Transverse colon (tissue), 4 donors: Measurements from ENCODE around the gene PCDHGB1. TPM values are rescaled to one million over a fixed set of nuclear protein-coding genes. Genes with fewer than 3 reads are reported as not detected.

Experiments used
- DNase-seq: peaks from one replicate; pipeline ENCODE4 v3.0.0-alpha.2; 2019
- H3K27ac ChIP-seq, 4 donors: fragments of 200-600 bp; sonication (generic); 2 replicates each; pipeline ENCODE4 v1.5.1; 2016 to 2018; ENCODE audit warnings: inconsistent platforms in 4 of 4
- H3K27me3 ChIP-seq: fragments of 200-600 bp; sonication (generic); 2 replicates; pipeline ENCODE4 v1.5.1; 2017; ENCODE audit warnings: inconsistent platforms
- H3K36me3 ChIP-seq, 4 donors: fragments of 200-600 bp; sonication (generic); 2 replicates each; pipeline ENCODE4 v1.5.1; 2017 to 2019; ENCODE audit warnings: inconsistent platforms in 4 of 4
- H3K4me1 ChIP-seq, 4 donors: fragments of 200-600 bp; sonication (generic); 2 replicates each; pipeline ENCODE4 v1.5.1; 2017 to 2020; ENCODE audit warnings: inconsistent platforms in 4 of 4
- H3K4me3 ChIP-seq, 4 donors: fragments of 200-600 bp; sonication (generic); 1 replicate in 1 of 4; 2 replicates in 3 of 4; pipeline versions ENCODE4 v1.5.1 to v1.6.1; 2017 to 2019; ENCODE audit warnings: inconsistent platforms in 4 of 4
- H3K9me3 ChIP-seq, 2 donors: fragments of 200-600 bp; sonication (generic); 2 replicates each; pipeline ENCODE4 v1.5.1; 2017 to 2019; ENCODE audit warnings: inconsistent platforms in 2 of 2
- CTCF ChIP-seq, 5 experiments: fragments of 200-600 bp in 3 of 5; fragments of 450-650 bp in 2 of 5; sonication (generic) in 3 of 5; IDR thresholded peaks; 1 replicate in 2 of 5; 2 replicates in 3 of 5; pipeline ENCODE4 v1.5.1; 2016 to 2017; ENCODE audit warnings: antibody characterized with exemption in 5 of 5, inconsistent platforms in 3 of 5, mild to moderate bottlenecking in 2 of 5, moderate library complexity in 1 of 5
- EP300 ChIP-seq: sonication (generic); formaldehyde crosslinking; IDR thresholded peaks from one replicate; pipeline ENCODE4 v1.6.1; 2017; ENCODE audit warnings: antibody characterized with exemption, low read depth
- POLR2A ChIP-seq: fragments of 450-650 bp; IDR thresholded peaks from one replicate; pipeline ENCODE4 v1.6.1; 2016; ENCODE audit warnings: antibody characterized with exemption, mild to moderate bottlenecking, moderate library complexity
- POLR2AphosphoS5 ChIP-seq, 3 donors: sonication (generic); formaldehyde crosslinking; IDR thresholded peaks; one replicate each; pipeline ENCODE4 v1.6.1; 2016; ENCODE audit warnings: antibody characterized with exemption in 3 of 3
- WGBS, 2 donors: methylation state at CpG; one replicate each; pipeline ENCODE4 v1.1.5; 2018; ENCODE audit warnings: low coverage in 1 of 2; 5-methylcytosine and 5-hydroxymethylcytosine counted together
- in situ Hi-C, 4 donors: fragments of 200-750 bp; cut with MboI; loops; one replicate each; pipeline versions ENCODE4 v1.15.0 to v1.15.1; 2017; ENCODE audit warnings: low sequenced_read_pairs in 3 of 4, low pct_ligation_motif_present in 1 of 4, low pct_unique_long_range_greater_than_20kb in 1 of 4
- intact Hi-C: fragments of 100-400 bp; cut with DNase I; formaldehyde crosslinking; loops from one replicate; pipeline ENCODE4 v1.15.1; 2023; ENCODE audit warnings: low total_unique reads
- total RNA-seq, 4 donors: library from RNA; depleted of rRNA; stranded (reverse); fragments of >200 nt; gene quantifications; one replicate each; pipeline ENCODE4 v1.1.0, GENCODE V29; 2016

PCDHGB1 gene
- total RNA-seq, 4 donors from 2014 or later: 0.96 to 10.5 (median 3.4) TPM

GRCh38 chr5:141359790-141360426 is 10.0 kb downstream of the PCDHGB1 start, which contains the start of gene PCDHGB2:
Gene PCDHGB2 (plus strand): TSS chr5:141359994. CDS start chr5:141360136, 142 bp downstream.
- Histone ChIP-seq H3K27me3 (peaks cover 23% of the 10 kb centered on the region), H3K27ac (no peak within 1 kb of the TSS), H3K36me3 (no peaks in the 10 kb centered on the region), H3K9me3 (peaks cover 67 to 80% of the 10 kb centered on the region in 2 donors), H3K4me1 (no peaks in the 10 kb centered on the region), H3K4me3 (peak within 1 kb of the TSS in 2 of 4 donors; percentile 8 to 36)
- in situ Hi-C loops: loop anchor here in 1 of 4 donors (25.0 kb wide), 1 partner anchor 202 kb away; no protein-coding TSS in a partner anchor
- intact Hi-C loops: no loop called here
- DNase-seq: no peak
- TF ChIP-seq CTCF (IDR thresholded peaks at IDR 0.05): peak; percentile 18 to 43 (median 39)
- TF ChIP-seq POLR2AphosphoS5 (IDR thresholded peaks at IDR 0.05): no peak
- TF ChIP-seq EP300: no peak
- WGBS, 2 donors: 14 to 44% methylated on average over 16 to 24 of the region's 24 CpGs

- no peak for DNase-seq
- WGBS, 2 donors: 60 to 87% methylated on average over 3 to 15 of the region's 15 CpGs
- H3K27me3 ChIP-seq: peaks cover 29% of the 10 kb centered on the region
- H3K27ac ChIP-seq: no peak overlapping the region
- no peaks in the 10 kb centered on the region for H3K36me3 ChIP-seq
- H3K9me3 ChIP-seq: peaks cover 66 to 81% of the 10 kb centered on the region in 2 donors
- no peaks in the 10 kb centered on the region for H3K4me1 ChIP-seq
- intact Hi-C loops: no loop called here
- no peak overlapping the region for H3K4me3 ChIP-seq
- in situ Hi-C loops: loop anchor here in 1 of 4 donors (25.0 kb wide), 1 partner anchor 202 kb away; no protein-coding TSS in a partner anchor
- TF ChIP-seq POLR2AphosphoS5 (IDR thresholded peaks at IDR 0.05) (no peak), CTCF (IDR thresholded peaks at IDR 0.05) (no peak), POLR2A (no peak)
Measured at GRCh38 chr5:141360685-141361084, 10.8 kb downstream of the PCDHGB1 start.

GRCh38 chr5:141362719-141363118 is 12.8 kb downstream of the PCDHGB1 start:
- H3K9me3 ChIP-seq: peaks cover 77 to 82% of the 10 kb centered on the region in 2 donors
- no peak overlapping the region for H3K27ac ChIP-seq
- no peaks in the 10 kb centered on the region for H3K36me3 ChIP-seq
- H3K27me3 ChIP-seq: peaks cover 36% of the 10 kb centered on the region
- no peak for DNase-seq
- in situ Hi-C loops (loop anchor here in 1 of 4 donors (25.0 kb wide), 1 partner anchor 200 kb away; no protein-coding TSS in a partner anchor), intact Hi-C loops (no loop called here)
- TF ChIP-seq EP300 (no peak), POLR2AphosphoS5 (IDR thresholded peaks at IDR 0.05) (no peak), POLR2A (no peak), CTCF (IDR thresholded peaks at IDR 0.05) (no peak)
- no peak overlapping the region for H3K4me3 ChIP-seq
- H3K4me1 ChIP-seq: no peaks in the 10 kb centered on the region

GRCh38 chr5:141363952-141364660 is 14.2 kb downstream of the PCDHGB1 start, which contains the start of gene PCDHGA5:
Gene PCDHGA5 (plus strand): TSS chr5:141364162. CDS start chr5:141364331, 169 bp downstream.
- intact Hi-C loops: no loop called here
- DNase-seq: no peak
- TF ChIP-seq POLR2A (no peak), EP300 (no peak), POLR2AphosphoS5 (IDR thresholded peaks at IDR 0.05) (no peak), CTCF (IDR thresholded peaks at IDR 0.05) (no peak)
- Histone ChIP-seq H3K9me3 (peaks cover 66 to 89% of the 10 kb centered on the region in 2 donors), H3K4me3 (no peak within 1 kb of the TSS), H3K27ac (no peak within 1 kb of the TSS), H3K4me1 (no peaks in the 10 kb centered on the region), H3K36me3 (no peaks in the 10 kb centered on the region), H3K27me3 (peaks cover 39% of the 10 kb centered on the region)
- in situ Hi-C loops: loop anchor here in 1 of 4 donors (25.0 kb wide), 1 partner anchor 198 kb away; no protein-coding TSS in a partner anchor
- WGBS, 2 donors: 52 to 61% methylated on average over 13 to 34 of the region's 34 CpGs
